Upper lobe of left lung (tissue), 4 donors: Measurements from ENCODE around the gene FBXW10.
"Not testable (repeated sequence)": the region's sequence is repeated elsewhere in the genome, so short reads cannot be mapped to it uniquely, and the experiment has no call there.

Experiments
- POLR2A ChIP-seq, 4 donors: fragments of 450-650 bp; IDR thresholded peaks; one replicate each; pipeline ENCODE4 v1.5.1; 2016 to 2017; ENCODE audit warnings: antibody characterized with exemption in 4 of 4, mild to moderate bottlenecking in 2 of 4
- TF ChIP-seq, protein P1 (sequence below), 6 experiments: fragments of 450-650 bp in 4 of 6; fragments of 200-600 bp in 2 of 6; sonication (generic) in 2 of 6; IDR thresholded peaks; one replicate each; pipeline ENCODE4 v1.5.1; 2016 to 2019; ENCODE audit warnings: antibody characterized with exemption in 6 of 6

- TF ChIP-seq, protein P1, sequence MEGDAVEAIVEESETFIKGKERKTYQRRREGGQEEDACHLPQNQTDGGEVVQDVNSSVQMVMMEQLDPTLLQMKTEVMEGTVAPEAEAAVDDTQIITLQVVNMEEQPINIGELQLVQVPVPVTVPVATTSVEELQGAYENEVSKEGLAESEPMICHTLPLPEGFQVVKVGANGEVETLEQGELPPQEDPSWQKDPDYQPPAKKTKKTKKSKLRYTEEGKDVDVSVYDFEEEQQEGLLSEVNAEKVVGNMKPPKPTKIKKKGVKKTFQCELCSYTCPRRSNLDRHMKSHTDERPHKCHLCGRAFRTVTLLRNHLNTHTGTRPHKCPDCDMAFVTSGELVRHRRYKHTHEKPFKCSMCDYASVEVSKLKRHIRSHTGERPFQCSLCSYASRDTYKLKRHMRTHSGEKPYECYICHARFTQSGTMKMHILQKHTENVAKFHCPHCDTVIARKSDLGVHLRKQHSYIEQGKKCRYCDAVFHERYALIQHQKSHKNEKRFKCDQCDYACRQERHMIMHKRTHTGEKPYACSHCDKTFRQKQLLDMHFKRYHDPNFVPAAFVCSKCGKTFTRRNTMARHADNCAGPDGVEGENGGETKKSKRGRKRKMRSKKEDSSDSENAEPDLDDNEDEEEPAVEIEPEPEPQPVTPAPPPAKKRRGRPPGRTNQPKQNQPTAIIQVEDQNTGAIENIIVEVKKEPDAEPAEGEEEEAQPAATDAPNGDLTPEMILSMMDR (IDR thresholded peaks at IDR 0.05): not testable (repeated sequence)
- not testable (repeated sequence) for TF ChIP-seq POLR2A (IDR thresholded peaks at IDR 0.05)
Observed at GRCh38 chr17:18721775-18722547, 21.9 kb upstream of the FBXW10 start.
